ENCODE measurements around the gene HIVEP2.

GRCh38 chr6:142752348-142752747, 192.6 kb downstream of the HIVEP2 start:
- TF ChIP-seq CTCF (IDR thresholded peaks at IDR 0.05; ENCODE audit: insufficient read depth, low read length), result no peak
- TF ChIP-seq REST (IDR thresholded peaks at IDR 0.05; ENCODE audit: insufficient replicate concordance, low read depth), result no peak
- TF ChIP-seq GABPA (IDR thresholded peaks at IDR 0.05; ENCODE audit: low read depth), result no peak

Data from HL-60 (cell line).